Mesendoderm (in vitro differentiated cells): ENCODE results near the gene DAAM1.

Experiments used
- DNase-seq: peaks from one replicate; pipeline ENCODE4 v3.0.0; 2013
- H2AK5ac ChIP-seq: 2 replicates; pipeline ENCODE4 v1.6.1; 2013; ENCODE audit warnings: low read length, inconsistent platforms
- H2BK120ac ChIP-seq: 2 replicates; pipeline ENCODE4 v1.6.1; 2013; ENCODE audit warnings: low read depth, mild to moderate bottlenecking, low read length, moderate library complexity, mixed read lengths
- H2BK15ac ChIP-seq: replicated peaks from 2 replicates; pipeline ENCODE4 v1.6.1; 2013; ENCODE audit warnings: low read depth, mild to moderate bottlenecking, moderate library complexity
- H2BK5ac ChIP-seq: 2 replicates; pipeline ENCODE4 v1.6.1; 2013; ENCODE audit warnings: low read length, inconsistent platforms
- H3K18ac ChIP-seq: 2 replicates; pipeline ENCODE4 v1.6.1; 2013; ENCODE audit warnings: mild to moderate bottlenecking, low read length, mixed read lengths
- H3K23ac ChIP-seq: one replicate; pipeline ENCODE4 v1.6.1; 2013; ENCODE audit warnings: low read length
- H3K27ac ChIP-seq: 2 replicates; pipeline ENCODE4 v1.5.1; 2013; ENCODE audit warnings: low read depth, mild to moderate bottlenecking, inconsistent platforms, low read length, moderate library complexity
- H3K27me3 ChIP-seq: 2 replicates; pipeline ENCODE4 v1.6.1; 2013; ENCODE audit warnings: low read length, control low read depth, mild to moderate bottlenecking, inconsistent platforms; ENCODE audit not compliant: insufficient read depth, poor library complexity
- H3K36me3 ChIP-seq: 2 replicates; pipeline ENCODE4 v1.6.1; 2013; ENCODE audit warnings: low read length, inconsistent platforms; ENCODE audit not compliant: control insufficient read depth, insufficient read depth
- H3K4ac ChIP-seq: one replicate; pipeline ENCODE4 v1.6.1; 2013; ENCODE audit warnings: low read depth, mild to moderate bottlenecking, low read length, moderate library complexity
- H3K4me1 ChIP-seq: 2 replicates; pipeline ENCODE4 v1.6.1; 2013; ENCODE audit warnings: low read depth, low read length, inconsistent platforms; ENCODE audit not compliant: control insufficient read depth
- H3K4me2 ChIP-seq: 2 replicates; pipeline ENCODE4 v1.6.1; 2013; ENCODE audit warnings: low read length
- H3K4me3 ChIP-seq: 2 replicates; pipeline ENCODE4 v1.5.1; 2013; ENCODE audit warnings: mild to moderate bottlenecking, low read length
- H3K56ac ChIP-seq: one replicate; pipeline ENCODE4 v1.6.1; 2013; ENCODE audit warnings: low read length
- H3K79me1 ChIP-seq: 2 replicates; pipeline ENCODE4 v1.6.1; 2013; ENCODE audit warnings: low read length, inconsistent platforms
- H3K79me2 ChIP-seq: 2 replicates; pipeline ENCODE4 v1.6.1; 2013; ENCODE audit warnings: mild to moderate bottlenecking, low read length; ENCODE audit not compliant: control insufficient read depth, insufficient read depth
- H3K9ac ChIP-seq: 2 replicates; pipeline ENCODE4 v1.6.1; 2013; ENCODE audit warnings: low read length, inconsistent platforms
- H4K5ac ChIP-seq: one replicate; pipeline ENCODE4 v1.6.1; 2013; ENCODE audit warnings: low read length
- H4K8ac ChIP-seq: one replicate; pipeline ENCODE4 v1.6.1; 2013; ENCODE audit warnings: low read depth, mild to moderate bottlenecking, control low read depth, low read length, moderate library complexity
- WGBS: extraction: QIAGEN DNeasy Blood & Tissue Kit; methylation state at CpG from one replicate; pipeline ENCODE4 v1.1.7; 2013; ENCODE audit warnings: low lambda C conversion rate, missing lambda C conversion rate; ENCODE audit not compliant: insufficient coverage; ENCODE audit errors: extremely low coverage; 5-methylcytosine and 5-hydroxymethylcytosine counted together

The DAAM1 gene

DNA sequence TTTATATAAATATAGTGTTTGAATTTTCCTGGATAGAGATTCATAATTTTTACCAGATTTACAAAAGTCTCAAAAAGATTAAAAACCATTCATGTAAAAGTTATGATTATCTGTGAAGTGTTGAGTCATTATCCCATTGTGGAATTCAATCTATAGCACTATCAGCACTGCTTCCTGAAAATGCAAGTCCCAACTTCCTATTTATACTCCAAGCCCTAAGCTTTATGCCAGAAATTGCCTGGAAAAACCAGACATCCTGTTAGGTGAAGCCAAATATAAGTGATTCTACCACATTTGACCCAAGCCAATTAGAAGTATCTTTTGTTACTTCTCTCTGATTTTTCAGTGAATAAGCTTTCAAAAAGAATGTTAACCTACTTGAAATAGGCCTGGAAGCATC, 147.6 kb downstream of the DAAM1 start:
- no peaks in the 10 kb centered on the region for H3K36me3 ChIP-seq
- no peak overlapping the region for H4K8ac ChIP-seq
- H3K27me3 ChIP-seq = no peaks in the 10 kb centered on the region
- DNase-seq = no peak
- no peak overlapping the region for H4K5ac ChIP-seq
- H2BK120ac ChIP-seq = no peak overlapping the region
- H3K9ac ChIP-seq = no peak overlapping the region
- H2BK5ac ChIP-seq = no peak overlapping the region
- no peaks in the 10 kb centered on the region for H3K79me1 ChIP-seq
- H3K4ac ChIP-seq = no peak overlapping the region
- H3K4me3 ChIP-seq = no peak overlapping the region
- no peak overlapping the region for H3K4me2 ChIP-seq
- H3K4me1 ChIP-seq = peaks cover 3% of the 10 kb centered on the region
- H3K56ac ChIP-seq = no peak overlapping the region
- no peak overlapping the region for H3K23ac ChIP-seq
- no peak overlapping the region for H3K18ac ChIP-seq
- no peak overlapping the region for H3K27ac ChIP-seq
- no peak overlapping the region for H2AK5ac ChIP-seq
- no peaks in the 10 kb centered on the region for H3K79me2 ChIP-seq
- H2BK15ac ChIP-seq = no peak overlapping the region

DNA sequence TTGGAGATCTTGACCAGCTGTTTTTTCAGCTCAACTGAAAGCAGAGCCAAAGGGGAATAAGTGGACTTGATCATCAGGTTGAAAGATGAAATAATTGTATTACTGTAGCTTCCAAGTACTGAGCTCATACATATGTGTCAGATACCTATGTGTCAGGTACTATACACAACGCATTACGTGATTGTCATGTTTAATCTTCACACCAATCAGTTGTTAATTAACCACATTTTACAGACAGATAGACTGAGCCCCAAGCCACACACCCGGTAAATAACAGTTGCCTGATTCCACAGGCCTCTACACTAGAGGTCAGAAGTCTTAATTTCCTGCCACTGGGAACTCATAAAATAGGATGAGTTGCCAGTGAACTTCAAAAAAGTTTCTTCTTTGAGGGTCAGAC, 148.2 kb downstream of the DAAM1 start:
- H3K9ac ChIP-seq = no peak overlapping the region
- no CpG with 5 or more reads among the region's 3 CpGs for WGBS
- H3K4me3 ChIP-seq = no peak overlapping the region
- peaks cover 3% of the 10 kb centered on the region for H3K4me1 ChIP-seq
- no peak for DNase-seq
- H4K8ac ChIP-seq = no peak overlapping the region
- no peak overlapping the region for H3K23ac ChIP-seq
- H2BK120ac ChIP-seq = no peak overlapping the region
- no peak overlapping the region for H2BK5ac ChIP-seq
- no peaks in the 10 kb centered on the region for H3K79me2 ChIP-seq
- H3K27me3 ChIP-seq = no peaks in the 10 kb centered on the region
- no peaks in the 10 kb centered on the region for H3K36me3 ChIP-seq
- no peak overlapping the region for H2BK15ac ChIP-seq
- no peak overlapping the region for H3K4me2 ChIP-seq
- no peak overlapping the region for H3K27ac ChIP-seq
- no peak overlapping the region for H3K4ac ChIP-seq
- no peak overlapping the region for H4K5ac ChIP-seq
- no peak overlapping the region for H2AK5ac ChIP-seq
- no peak overlapping the region for H3K18ac ChIP-seq
- H3K79me1 ChIP-seq = no peaks in the 10 kb centered on the region
- H3K56ac ChIP-seq = no peak overlapping the region

DNA sequence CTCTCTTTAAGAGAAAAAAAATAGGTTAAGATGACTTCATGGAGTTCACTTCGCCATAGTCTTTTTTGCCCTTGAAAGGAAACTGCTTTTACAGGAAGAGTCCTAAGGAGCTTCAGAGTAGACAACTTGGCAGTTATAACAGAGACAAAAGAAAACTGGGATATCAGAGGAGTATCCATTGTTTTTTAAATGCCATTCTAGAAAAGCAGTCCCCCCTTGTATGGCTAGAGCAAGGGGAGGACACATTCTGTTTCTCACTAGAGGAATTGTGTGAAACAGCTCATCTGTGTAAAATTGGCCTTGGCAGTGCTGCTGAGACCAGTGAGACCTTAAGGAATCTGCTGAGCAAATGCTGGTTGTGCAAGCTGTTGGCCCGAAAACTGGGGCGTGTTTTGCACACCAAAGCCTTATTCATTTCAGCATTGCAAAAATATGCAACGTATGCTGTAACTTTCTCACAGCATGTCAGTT, 148.7 kb downstream of the DAAM1 start:
- no peak overlapping the region for H3K4ac ChIP-seq
- no peaks in the 10 kb centered on the region for H3K36me3 ChIP-seq
- H3K56ac ChIP-seq = peak overlapping the region; percentile 9
- no peaks in the 10 kb centered on the region for H3K79me1 ChIP-seq
- no peak overlapping the region for H3K23ac ChIP-seq
- H3K4me2 ChIP-seq = no peak overlapping the region
- H3K9ac ChIP-seq = no peak overlapping the region
- H2AK5ac ChIP-seq = no peak overlapping the region
- no peaks in the 10 kb centered on the region for H3K27me3 ChIP-seq
- H3K4me3 ChIP-seq = no peak overlapping the region
- H2BK15ac ChIP-seq = no peak overlapping the region
- DNase-seq = no peak
- no CpG with 5 or more reads among the region's 4 CpGs for WGBS
- peaks cover 3% of the 10 kb centered on the region for H3K4me1 ChIP-seq
- no peak overlapping the region for H3K18ac ChIP-seq
- no peak overlapping the region for H2BK5ac ChIP-seq
- no peak overlapping the region for H2BK120ac ChIP-seq
- H4K8ac ChIP-seq = no peak overlapping the region
- no peak overlapping the region for H4K5ac ChIP-seq
- H3K79me2 ChIP-seq = no peaks in the 10 kb centered on the region
- H3K27ac ChIP-seq = no peak overlapping the region

GRCh38 chr14:59338761-59339160, 150.3 kb downstream of the DAAM1 start:
- H3K9ac ChIP-seq = no peak overlapping the region
- no peaks in the 10 kb centered on the region for H3K79me1 ChIP-seq
- no peak overlapping the region for H2BK120ac ChIP-seq
- no peak overlapping the region for H3K27ac ChIP-seq
- H2BK5ac ChIP-seq = no peak overlapping the region
- no peak overlapping the region for H3K18ac ChIP-seq
- H3K23ac ChIP-seq = no peak overlapping the region
- no peak for DNase-seq
- H3K4me2 ChIP-seq = no peak overlapping the region
- H3K4me1 ChIP-seq = peaks cover 10% of the 10 kb centered on the region
- H2AK5ac ChIP-seq = no peak overlapping the region
- WGBS = no CpG with 5 or more reads among the region's 3 CpGs
- H2BK15ac ChIP-seq = no peak overlapping the region
- H4K5ac ChIP-seq = no peak overlapping the region
- H3K4me3 ChIP-seq = no peak overlapping the region
- H4K8ac ChIP-seq = no peak overlapping the region
- no peak overlapping the region for H3K4ac ChIP-seq
- no peaks in the 10 kb centered on the region for H3K79me2 ChIP-seq
- H3K27me3 ChIP-seq = no peaks in the 10 kb centered on the region
- no peaks in the 10 kb centered on the region for H3K36me3 ChIP-seq
- H3K56ac ChIP-seq = no peak overlapping the region

DNA sequence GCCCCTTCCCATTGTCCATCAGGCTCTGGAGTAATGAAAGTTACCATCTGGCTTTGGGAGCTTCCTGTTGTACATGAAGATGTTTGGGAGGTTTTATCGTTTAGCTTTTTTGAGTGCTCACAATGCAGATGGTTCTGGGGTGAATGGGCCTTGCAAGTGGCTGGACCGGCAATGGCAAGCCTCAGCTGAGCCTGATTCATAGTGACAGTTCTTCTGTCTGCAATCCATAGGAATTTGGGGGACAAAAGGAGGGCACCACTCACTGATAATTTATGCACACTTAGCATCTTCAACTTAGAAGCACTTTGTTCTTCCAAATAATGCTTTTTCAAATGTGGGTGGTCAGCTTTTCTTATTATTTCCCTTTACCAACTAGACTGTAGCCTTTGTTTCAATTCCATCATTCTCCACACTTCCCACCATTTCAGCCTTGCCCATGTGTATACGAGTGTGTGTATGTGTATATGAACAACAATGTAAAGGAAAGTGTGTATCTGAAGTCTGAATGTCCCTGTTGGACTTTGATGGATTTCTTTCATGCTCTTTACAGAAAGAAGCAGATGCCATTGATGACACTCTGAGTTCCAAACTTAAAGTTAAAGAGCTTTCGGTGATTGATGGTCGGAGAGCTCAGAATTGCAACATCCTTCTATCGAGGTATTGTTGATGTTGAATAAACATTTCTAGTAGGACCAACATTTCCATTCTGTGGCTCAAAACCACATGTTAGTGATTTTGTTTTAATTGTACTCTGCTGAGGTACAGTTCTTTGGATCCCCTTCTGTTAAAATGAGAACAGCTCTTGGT, 151.3 kb downstream of the DAAM1 start:
- Histone ChIP-seq H3K27me3 (no peaks in the 10 kb centered on the region), H2BK15ac (no peak overlapping the region), H2BK5ac (no peak overlapping the region), H3K79me2 (no peaks in the 10 kb centered on the region), H3K79me1 (no peaks in the 10 kb centered on the region), H3K4ac (no peak overlapping the region), H2BK120ac (no peak overlapping the region), H3K36me3 (no peaks in the 10 kb centered on the region), H4K8ac (no peak overlapping the region), H4K5ac (no peak overlapping the region), H3K18ac (no peak overlapping the region), H3K56ac (no peak overlapping the region), H3K4me2 (no peak overlapping the region), H3K4me1 (peaks cover 10% of the 10 kb centered on the region), H2AK5ac (no peak overlapping the region), H3K23ac (no peak overlapping the region), H3K9ac (no peak overlapping the region), H3K27ac (no peak overlapping the region), H3K4me3 (no peak overlapping the region)
- WGBS = no CpG with 5 or more reads among the region's 6 CpGs
- DNase-seq = no peak
